Activated T-cell treated with anti-CD3 and anti-CD28 coated beads, Interleukin-2, amount 50 U/mL, for 48 hours (primary cell): ENCODE measurements around the gene ZBTB16.

ENCODE experiments used
- DNase-seq, 2 experiments: peaks; one replicate each; pipeline ENCODE4 v3.0.0-alpha.2; 2020

Gene ZBTB16

GRCh38 chr11:114171257-114172054 is 111.9 kb downstream of the ZBTB16 start:
- DNase-seq, result no peak

DNA sequence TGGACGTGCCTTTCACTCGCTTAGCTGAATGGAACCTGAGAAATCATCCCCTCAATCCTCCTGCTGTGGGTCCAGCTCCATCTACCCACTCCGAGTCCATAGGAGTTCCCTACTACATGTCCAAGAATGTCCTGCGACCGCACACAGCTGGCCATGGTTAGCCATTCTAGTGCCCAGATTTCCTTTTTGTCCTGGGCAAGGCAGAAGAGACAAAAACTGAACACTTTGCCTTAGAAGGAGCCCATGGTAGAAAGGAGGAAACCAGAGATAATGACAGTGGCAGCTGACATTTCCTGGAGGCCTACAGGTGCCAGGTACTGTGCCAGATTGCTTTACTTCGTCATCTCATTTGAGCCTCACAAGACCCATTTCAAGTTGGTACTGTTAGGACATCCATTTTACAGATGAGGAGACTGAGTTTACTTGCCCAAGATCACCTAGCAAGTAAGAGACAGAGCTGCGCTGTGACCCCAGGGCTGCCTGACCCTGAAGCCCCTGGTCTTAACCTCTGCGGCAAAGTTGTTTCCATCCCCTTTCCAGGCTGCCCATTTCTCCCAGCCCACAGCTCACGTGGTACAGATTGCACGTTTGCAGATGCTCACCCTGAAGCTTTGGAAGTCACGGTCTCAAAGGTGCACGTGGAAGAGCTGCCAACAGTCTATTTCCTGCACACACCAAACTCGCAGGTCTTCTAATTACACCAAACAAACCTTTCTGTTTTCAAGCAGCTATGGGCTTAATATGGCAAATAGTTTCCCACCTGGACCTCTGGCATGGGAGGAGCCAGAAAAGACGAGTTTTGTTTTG is 112.7 kb downstream of the ZBTB16 start:
- no peak for DNase-seq

DNA sequence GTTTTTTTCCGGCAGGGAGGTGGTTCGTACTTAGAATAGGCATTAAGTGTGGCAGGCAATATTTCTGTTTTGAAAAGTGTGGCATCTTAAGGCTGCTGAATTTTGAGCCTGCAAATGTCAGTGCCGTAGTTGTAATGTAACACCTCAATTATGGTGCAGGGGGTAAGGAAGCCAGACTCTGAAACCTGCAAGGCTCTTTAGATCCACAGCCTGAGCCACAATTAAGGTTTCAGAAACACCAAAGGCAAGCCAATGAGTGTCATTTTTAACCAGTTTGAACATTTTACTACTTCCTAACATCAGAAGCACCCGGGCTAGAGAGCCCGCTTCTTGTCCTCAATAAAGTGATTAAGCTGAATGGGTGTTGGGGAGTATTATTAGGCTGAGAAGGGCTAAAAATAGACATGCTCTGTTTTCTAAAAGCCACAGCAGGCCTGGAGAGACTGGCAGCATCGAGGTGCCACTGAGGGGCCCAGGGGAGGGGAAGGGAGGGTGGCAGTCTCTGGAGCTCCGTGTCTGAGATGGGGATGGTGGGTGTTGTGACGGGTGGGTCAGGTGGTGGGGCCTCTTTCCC is 113.4 kb downstream of the ZBTB16 start:
- no peak for DNase-seq

GRCh38 chr11:114173843-114174242 is 114.3 kb downstream of the ZBTB16 start:
- no peak for DNase-seq

DNA sequence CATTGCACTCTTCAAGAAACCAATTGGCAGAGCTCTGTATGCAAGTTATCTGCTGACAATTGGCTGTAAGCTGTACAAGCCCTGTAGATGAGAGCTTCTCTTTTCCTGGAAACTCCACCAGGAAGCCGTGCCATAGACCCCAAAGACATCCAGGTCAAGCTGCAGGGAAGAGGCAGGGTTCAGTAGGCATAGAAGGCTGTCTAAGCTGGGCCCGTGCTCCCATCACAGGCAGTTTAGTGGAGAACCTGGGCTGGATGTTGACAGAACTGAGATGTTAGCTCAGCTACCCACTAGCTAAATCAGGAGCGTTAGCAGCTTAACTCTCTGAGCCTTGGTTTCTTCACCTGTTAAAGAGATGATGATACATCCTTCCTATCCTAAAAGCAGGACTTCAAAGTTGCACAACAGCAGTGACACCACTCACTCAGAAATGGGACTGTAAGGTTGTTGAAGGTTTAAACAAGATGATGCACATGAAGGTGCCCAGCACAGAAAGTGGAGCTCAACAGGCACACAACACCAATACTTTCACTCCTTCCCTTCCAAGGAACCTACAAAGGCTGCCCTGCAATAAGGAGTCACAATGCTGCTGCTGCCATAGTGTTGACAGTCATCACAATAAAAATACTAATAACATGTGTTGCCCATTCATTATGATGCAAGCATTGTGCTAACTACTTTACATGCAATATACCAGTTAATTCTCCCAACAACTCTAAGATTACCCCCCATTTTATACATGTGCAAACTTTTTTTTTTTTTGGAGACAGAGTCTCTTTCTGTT is 115.4 kb downstream of the ZBTB16 start:
- DNase-seq, result no peak

GRCh38 chr11:114175706-114176105 is 116.2 kb downstream of the ZBTB16 start:
- DNase-seq, result no peak

GRCh38 chr11:114176321-114176720 is 116.8 kb downstream of the ZBTB16 start:
- no peak for DNase-seq

- no peak for DNase-seq
Measured at GRCh38 chr11:114178656-114179055, 119.1 kb downstream of the ZBTB16 start.

- no peak for DNase-seq
Measured at GRCh38 chr11:114179234-114179941, 119.9 kb downstream of the ZBTB16 start.

DNA sequence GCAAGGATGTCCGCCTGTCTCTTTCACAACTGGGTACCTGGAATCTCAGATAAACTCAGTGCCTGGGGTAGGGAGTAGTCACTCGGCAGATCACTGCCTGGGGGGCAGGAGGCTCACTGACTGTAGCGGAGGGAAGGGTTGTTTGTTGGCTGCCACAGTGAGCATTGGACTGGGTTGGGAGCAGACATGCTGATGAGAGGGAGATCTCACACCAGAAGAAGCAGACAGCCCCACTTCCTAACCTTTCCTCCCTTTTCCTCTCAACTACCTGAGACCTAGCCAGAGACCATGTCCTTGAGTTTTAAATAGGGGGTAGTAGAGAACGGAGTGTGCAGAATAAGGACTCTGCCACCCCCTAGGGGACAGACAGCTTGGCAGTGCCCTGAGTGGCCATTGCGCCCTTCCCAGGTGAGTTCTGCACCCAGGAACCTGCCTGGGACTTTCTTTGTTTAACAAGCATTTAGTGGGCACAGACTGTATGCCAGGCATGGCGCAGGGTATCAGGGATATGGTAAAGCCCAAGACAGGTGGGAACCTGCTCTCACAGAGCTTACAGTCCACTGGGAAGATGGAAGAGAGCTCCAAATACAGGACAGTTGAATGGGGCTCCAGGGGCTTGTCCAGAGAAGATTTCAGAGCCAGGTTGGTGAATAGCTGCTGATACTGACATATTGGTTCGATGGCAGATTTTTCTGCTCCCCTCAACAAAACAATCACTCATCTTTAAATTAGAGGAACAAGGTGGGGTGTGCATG is 121.0 kb downstream of the ZBTB16 start:
- DNase-seq, result no peak

DNA sequence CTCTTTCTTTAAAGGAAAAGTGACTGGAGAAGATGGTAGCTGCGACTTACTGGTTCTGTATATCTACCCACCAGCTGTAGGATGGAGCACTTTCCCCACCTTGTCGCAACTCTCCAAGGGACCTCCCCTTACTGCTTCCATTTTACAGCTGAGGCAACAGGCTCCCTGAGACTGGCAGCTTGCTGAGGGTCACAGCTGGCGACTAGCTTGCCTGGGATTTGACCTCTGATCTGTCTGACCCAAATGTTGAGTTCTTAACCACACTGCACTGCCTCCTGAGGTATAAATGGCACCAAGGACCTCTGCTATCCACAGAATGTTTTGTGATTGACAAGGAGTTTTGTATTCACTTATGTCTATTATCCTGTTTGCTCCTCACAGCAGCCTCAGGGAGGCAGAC is 121.7 kb downstream of the ZBTB16 start:
- DNase-seq, result no peak

DNA sequence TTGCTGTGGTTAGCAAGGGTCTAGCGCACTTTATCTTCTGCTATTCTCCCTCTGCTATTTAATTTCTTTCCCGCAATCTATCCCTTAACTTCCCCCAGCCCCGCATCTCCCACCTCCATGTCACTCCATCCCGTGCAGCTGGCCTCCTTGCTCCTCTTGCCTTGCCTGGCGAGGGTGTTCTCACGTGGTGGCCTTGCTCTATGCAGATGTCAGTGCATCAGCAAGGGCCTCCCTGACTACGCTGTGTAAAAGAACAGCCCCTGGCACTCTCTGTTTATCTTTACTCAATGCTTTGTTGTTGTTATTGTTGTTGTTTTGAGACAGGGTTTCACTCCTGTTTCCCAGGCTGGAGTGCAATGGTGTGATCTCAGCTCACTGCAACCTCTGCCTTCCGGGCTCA is 122.2 kb downstream of the ZBTB16 start:
- DNase-seq, result no peak

- DNase-seq, result no peak
Measured at GRCh38 chr11:114182471-114183043, 123.0 kb downstream of the ZBTB16 start.

- peak; percentile 63 to 69 for DNase-seq
Measured at GRCh38 chr11:114183044-114183511, 123.6 kb downstream of the ZBTB16 start.

GRCh38 chr11:114185436-114185835 is 125.9 kb downstream of the ZBTB16 start:
- DNase-seq, result no peak

- DNase-seq, result no peak
Measured at GRCh38 chr11:114187173-114187572, 127.7 kb downstream of the ZBTB16 start.

- DNase-seq, result no peak
Measured at GRCh38 chr11:114188851-114189570, 129.5 kb downstream of the ZBTB16 start.

GRCh38 chr11:114190630-114191029 is 131.1 kb downstream of the ZBTB16 start:
- no peak for DNase-seq

DNA sequence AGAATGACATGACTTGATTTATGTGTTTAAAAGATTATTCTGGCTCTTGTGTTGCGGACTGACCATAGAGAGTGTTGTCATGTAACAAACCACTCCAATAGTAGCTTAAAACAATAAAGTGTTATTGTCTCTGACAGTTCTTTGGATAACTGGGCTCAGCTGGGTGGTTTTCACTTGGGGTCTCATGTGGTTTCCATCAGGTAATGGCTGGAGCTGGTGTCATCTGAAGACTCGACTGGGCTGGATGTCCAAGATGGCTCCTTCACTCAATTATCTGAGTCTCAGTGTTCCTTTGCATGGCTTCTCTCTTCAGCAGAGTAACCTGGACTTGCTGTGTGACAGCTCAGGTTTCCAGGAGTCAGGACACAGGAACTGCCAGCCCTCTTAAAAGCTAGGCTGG is 132.4 kb downstream of the ZBTB16 start:
- DNase-seq, result no peak

- no peak for DNase-seq
Measured at GRCh38 chr11:114192841-114193389, 133.4 kb downstream of the ZBTB16 start.
